GM13977 (cell line): ENCODE measurements around the gene B3GNT7.

ENCODE experiments used
- DNase-seq: peaks from one replicate; pipeline ENCODE4 v3.0.0; 2012; ENCODE audit warnings: low spot score
- in situ Hi-C: fragments of 300-500 bp; cut with MboI; formaldehyde crosslinking; loops from one replicate; pipeline ENCODE4 v1.12.0; 2022; ENCODE audit warnings: low sequenced_read_pairs, low pct_unique_long_range_greater_than_20kb, mixed read lengths, inconsistent platforms; ENCODE audit not compliant: unreplicated experiment
- TF ChIP-seq, protein P1 (sequence below): IDR thresholded peaks from 2 replicates; pipeline ENCODE4 v1.5.1; 2012; ENCODE audit warnings: mild to moderate bottlenecking, control low read depth; ENCODE audit not compliant: insufficient read depth; ENCODE audit errors: extremely low read depth, missing control alignments

B3GNT7 gene

DNA sequence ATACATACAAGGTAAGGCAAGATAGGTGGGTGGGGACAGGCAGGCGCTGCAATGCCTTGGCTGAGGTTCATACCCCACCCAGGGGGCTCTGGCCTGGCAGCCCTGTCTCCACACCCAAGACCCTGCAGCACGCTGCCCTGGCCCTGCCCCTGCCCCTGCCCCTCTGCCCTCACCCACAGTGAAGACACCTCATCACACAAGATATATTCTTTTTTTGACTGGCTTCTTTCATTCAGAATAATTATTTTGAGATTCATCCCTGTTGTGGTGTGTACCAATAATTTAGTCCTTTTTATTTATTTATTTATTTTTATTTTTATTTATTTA is 11.4 kb upstream of the B3GNT7 start:
- in situ Hi-C loops = no loop called here
- DNase-seq = no peak
- TF ChIP-seq, protein P1, sequence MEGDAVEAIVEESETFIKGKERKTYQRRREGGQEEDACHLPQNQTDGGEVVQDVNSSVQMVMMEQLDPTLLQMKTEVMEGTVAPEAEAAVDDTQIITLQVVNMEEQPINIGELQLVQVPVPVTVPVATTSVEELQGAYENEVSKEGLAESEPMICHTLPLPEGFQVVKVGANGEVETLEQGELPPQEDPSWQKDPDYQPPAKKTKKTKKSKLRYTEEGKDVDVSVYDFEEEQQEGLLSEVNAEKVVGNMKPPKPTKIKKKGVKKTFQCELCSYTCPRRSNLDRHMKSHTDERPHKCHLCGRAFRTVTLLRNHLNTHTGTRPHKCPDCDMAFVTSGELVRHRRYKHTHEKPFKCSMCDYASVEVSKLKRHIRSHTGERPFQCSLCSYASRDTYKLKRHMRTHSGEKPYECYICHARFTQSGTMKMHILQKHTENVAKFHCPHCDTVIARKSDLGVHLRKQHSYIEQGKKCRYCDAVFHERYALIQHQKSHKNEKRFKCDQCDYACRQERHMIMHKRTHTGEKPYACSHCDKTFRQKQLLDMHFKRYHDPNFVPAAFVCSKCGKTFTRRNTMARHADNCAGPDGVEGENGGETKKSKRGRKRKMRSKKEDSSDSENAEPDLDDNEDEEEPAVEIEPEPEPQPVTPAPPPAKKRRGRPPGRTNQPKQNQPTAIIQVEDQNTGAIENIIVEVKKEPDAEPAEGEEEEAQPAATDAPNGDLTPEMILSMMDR = no peak

DNA sequence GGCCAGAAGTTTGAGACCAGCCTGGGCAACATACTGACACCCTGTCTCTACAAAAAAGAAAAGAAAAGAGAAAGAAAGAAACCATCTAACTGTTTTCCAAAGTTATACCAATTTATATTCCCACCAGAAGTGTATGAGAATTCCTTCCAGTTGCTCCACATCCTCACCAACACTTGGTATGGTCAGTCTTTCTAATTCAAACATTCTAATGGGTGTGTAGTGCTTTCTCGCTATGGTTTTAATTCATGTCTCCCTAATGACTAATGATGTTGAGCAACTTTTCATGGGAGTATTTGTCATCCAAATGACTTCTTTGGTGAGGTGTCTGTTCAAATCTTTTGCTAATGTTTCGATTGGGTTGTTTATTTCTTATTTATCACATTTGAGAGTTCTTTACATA is 10.5 kb upstream of the B3GNT7 start:
- no peak for DNase-seq
- in situ Hi-C loops = no loop called here
- TF ChIP-seq, protein P1 = no peak

DNA sequence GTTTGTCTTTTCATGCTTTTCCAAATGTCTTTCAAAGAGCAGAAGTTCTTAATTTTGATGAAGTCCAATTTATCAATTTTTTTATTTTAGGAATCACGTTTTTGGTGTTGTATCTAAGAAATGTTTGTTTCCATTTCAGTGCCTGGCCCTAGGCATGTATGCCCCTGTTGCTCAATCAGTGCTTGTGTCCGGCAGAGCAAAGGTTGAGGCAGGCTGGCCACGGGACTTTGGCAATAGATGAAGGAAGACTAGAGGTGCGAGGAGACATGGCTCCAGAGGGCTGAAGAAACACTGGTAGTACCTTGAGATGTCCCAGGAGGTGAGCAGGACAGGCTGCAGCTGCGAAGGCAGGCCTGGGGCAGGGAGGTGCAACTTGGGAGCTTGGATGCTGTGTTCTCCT is 10.1 kb upstream of the B3GNT7 start:
- TF ChIP-seq, protein P1 = no peak
- no peak for DNase-seq
- in situ Hi-C loops = no loop called here

DNA sequence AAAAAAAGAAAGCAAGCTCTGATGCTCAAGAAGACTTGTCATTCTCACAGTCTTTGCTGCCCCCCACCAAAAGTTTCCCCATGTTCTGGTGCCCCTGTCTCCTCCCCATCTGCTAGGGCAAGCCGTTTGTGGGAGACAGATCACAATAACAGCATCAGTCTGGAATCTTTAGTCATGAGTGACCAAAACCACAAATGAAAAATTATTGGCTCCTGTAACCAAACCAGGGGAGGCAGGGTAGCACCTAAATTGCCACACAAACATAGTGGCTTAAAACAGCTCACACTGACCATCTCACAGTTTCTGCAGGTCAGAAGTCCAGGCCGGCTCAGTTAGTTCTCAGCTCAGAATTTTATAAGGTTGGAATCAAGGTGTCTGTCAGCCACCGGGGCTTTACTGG is 9.1 kb upstream of the B3GNT7 start:
- in situ Hi-C loops = no loop called here
- DNase-seq = no peak
- TF ChIP-seq, protein P1 = no peak

DNA sequence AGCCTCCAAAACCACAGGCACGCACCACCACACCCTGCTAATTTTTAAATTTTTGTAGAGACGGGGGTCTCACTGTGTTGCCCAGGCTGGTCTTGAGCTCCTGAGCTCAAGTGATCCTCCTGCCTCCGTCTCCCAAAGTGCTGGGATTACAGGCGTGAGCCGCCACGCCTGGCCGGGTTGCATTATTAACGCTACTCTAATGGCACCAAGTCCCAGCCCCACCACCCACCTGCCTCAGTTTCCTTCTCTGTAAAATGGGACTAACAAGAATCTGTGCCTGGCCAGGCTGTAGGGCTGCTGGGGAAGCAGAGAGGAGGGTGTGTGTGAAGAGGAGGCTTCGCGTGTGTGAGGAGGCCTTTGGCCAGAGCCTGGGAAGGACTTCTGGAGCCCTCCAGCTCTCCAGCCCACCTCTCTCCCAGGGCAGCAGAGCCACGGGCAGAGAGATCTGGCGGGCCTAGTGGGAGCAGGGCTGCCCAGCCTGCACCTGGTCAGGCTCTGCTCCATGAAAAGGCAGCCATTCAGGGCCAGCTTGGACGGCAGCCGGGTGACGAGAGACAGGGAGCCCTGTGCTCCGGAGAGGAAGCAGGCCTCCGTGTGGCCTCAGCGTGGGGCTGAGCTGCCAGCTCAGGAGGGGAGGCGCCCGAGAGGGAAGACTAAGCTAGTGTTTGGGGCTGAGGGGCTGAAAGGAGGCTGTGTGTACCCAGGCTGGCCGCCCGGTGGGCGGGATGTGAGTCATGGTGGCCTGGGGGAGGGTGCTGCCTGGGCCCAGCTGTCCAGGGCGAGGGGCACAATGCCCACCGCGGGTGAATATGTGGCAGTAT is 7.4 kb upstream of the B3GNT7 start:
- no peak for DNase-seq
- in situ Hi-C loops = no loop called here
- TF ChIP-seq, protein P1 = no peak

DNA sequence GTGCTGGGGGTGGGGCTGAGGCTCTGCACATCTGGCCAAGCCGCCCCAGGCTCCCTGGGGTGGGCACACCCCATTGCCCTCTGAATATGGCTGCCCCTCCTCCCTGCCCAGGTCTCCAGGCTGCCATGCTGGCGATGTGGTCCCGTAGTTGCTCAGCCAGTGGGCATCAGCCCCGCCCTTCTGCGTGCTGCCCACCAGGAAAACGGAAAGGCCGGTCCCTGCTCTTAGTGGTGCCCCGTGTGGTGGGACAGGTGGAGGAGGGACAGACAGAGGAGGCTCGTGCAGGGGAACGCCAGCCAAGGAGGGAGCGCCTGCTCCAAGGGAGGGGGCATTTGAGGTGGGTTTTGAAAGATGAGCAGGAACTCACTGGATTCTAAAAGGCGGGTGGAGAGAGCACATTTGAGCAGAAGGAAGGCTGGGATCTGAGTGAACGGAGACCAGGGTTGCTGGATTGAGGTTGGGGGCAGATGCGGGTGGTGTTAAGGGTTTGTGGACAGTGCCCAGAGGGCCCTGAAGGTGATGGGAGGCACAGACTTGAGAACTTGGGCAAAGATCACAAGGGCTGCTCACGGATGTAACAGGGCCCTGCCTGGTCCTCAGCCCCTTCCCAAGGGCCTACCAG is 6.7 kb upstream of the B3GNT7 start:
- TF ChIP-seq, protein P1 = no peak
- DNase-seq = no peak
- in situ Hi-C loops = no loop called here

DNA sequence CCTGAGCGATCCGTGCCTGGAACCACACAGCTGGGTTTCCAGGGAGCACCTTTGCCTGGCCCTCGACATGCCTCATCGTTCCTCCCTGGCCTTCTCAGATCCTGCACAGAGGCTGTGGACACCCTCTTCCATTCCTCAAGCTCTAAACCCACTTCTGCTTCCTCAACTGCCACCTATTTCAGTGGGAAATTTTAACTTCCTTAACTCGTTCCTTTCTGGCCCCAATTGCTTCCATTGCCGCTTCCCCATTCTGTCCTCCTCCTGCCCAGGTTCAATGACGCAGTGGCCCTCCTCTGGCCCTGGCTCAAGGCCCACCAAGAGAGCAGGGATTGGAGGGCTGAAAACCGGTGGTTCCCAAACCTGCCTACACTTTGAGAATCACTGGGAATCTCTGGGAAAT is 4.8 kb upstream of the B3GNT7 start:
- DNase-seq = no peak
- in situ Hi-C loops = no loop called here
- TF ChIP-seq, protein P1 = no peak
